IPS DF 6.9 (cell line): Measurements from ENCODE around the gene ATOH1.

ENCODE experiments used
- DNase-seq: peaks from one replicate; pipeline ENCODE4 v3.0.0-alpha.2; 2013; ENCODE audit warnings: low read depth, low spot score
- H3K27ac ChIP-seq: one replicate; pipeline ENCODE4 v1.5.1; 2013; ENCODE audit warnings: low read length, control low read depth
- H3K27me3 ChIP-seq: 2 replicates; pipeline ENCODE4 v1.6.1; 2013; ENCODE audit warnings: mild to moderate bottlenecking, low read length; ENCODE audit not compliant: control insufficient read depth, insufficient read depth
- H3K36me3 ChIP-seq: 2 replicates; pipeline ENCODE4 v1.6.1; 2013; ENCODE audit warnings: low read length; ENCODE audit not compliant: control insufficient read depth, insufficient read depth
- H3K4me1 ChIP-seq: 2 replicates; pipeline ENCODE4 v1.6.1; 2013; ENCODE audit warnings: low read length; ENCODE audit not compliant: control insufficient read depth, insufficient read depth
- H3K4me3 ChIP-seq: 2 replicates; pipeline ENCODE4 v1.5.1; 2013; ENCODE audit warnings: mild to moderate bottlenecking, low read length
- H3K9me3 ChIP-seq: 2 replicates; pipeline ENCODE4 v1.6.1; 2013; ENCODE audit warnings: low read length, inconsistent platforms; ENCODE audit not compliant: control insufficient read depth, insufficient read depth
- WGBS: extraction: QIAGEN DNeasy Blood & Tissue Kit; methylation state at CpG from one replicate; pipeline ENCODE4 v1.1.7; 2013; ENCODE audit warnings: mixed read lengths, missing lambda C conversion rate; ENCODE audit not compliant: insufficient read length, insufficient coverage; 5-methylcytosine and 5-hydroxymethylcytosine counted together

The ATOH1 gene, protein sequence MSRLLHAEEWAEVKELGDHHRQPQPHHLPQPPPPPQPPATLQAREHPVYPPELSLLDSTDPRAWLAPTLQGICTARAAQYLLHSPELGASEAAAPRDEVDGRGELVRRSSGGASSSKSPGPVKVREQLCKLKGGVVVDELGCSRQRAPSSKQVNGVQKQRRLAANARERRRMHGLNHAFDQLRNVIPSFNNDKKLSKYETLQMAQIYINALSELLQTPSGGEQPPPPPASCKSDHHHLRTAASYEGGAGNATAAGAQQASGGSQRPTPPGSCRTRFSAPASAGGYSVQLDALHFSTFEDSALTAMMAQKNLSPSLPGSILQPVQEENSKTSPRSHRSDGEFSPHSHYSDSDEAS

DNA sequence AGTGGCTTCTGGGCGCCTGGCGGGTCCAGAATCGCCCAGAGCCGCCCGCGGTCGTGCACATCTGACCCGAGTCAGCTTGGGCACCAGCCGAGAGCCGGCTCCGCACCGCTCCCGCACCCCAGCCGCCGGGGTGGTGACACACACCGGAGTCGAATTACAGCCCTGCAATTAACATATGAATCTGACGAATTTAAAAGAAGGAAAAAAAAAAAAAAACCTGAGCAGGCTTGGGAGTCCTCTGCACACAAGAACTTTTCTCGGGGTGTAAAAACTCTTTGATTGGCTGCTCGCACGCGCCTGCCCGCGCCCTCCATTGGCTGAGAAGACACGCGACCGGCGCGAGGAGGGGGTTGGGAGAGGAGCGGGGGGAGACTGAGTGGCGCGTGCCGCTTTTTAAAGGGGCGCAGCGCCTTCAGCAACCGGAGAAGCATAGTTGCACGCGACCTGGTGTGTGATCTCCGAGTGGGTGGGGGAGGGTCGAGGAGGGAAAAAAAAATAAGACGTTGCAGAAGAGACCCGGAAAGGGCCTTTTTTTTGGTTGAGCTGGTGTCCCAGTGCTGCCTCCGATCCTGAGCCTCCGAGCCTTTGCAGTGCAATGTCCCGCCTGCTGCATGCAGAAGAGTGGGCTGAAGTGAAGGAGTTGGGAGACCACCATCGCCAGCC lies at the start of gene ATOH1:
Gene ATOH1, plus strand, starts transcription at position 422 of the 663 bp plus-strand sequence. Its CDS starts 174 bp downstream, at position 596.
- DNase-seq: no peak
- peaks cover 34% of the 10 kb centered on the region for H3K27me3 ChIP-seq
- peak within 1 kb of the TSS; percentile 52; the same call in 1 of the 2 replicates for H3K4me3 ChIP-seq

DNA sequence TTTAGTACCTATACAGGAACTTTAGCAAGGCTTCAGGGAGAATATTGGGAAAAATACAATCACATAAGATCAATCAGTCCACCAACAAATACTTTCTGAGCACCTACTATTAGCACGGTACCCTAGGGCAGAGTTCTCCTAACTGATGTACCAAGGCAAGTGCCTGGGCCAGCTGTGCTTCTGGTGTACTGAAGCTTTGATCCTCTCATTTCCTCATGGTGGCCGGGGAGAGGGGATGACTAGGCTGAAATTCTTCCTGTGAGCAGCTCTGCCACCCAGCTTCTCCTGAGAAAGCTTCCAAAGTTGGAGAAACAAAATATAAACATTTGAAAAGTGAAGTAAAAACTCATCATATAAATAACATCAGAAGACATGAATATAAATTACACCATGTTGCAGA lies 49.3 kb upstream of the ATOH1 start:
- H3K9me3 ChIP-seq: no peaks in the 10 kb centered on the region
- H3K27ac ChIP-seq: no peak overlapping the region
- no peaks in the 10 kb centered on the region for H3K27me3 ChIP-seq
- WGBS: no CpG with 5 or more reads among the region's 2 CpGs
- no peak for DNase-seq
- no peak overlapping the region for H3K4me3 ChIP-seq
- H3K36me3 ChIP-seq: no peaks in the 10 kb centered on the region
- no peaks in the 10 kb centered on the region for H3K4me1 ChIP-seq

More for the DNA sequence above, at the start of gene ATOH1:
- no CpG with 5 or more reads among the region's 46 CpGs for WGBS
- peaks cover 2% of the 10 kb centered on the region; the same call in 1 of the 2 replicates for H3K4me1 ChIP-seq
- no peaks in the 10 kb centered on the region for H3K36me3 ChIP-seq
- no peak within 1 kb of the TSS for H3K27ac ChIP-seq
- no peaks in the 10 kb centered on the region for H3K9me3 ChIP-seq

GRCh38 chr4:93780080-93780479 lies 48.5 kb upstream of the ATOH1 start:
- Histone ChIP-seq H3K27me3 (no peaks in the 10 kb centered on the region), H3K27ac (no peak overlapping the region), H3K36me3 (no peaks in the 10 kb centered on the region), H3K4me3 (no peak overlapping the region), H3K4me1 (no peaks in the 10 kb centered on the region), H3K9me3 (no peaks in the 10 kb centered on the region)
- WGBS: no CpG with 5 or more reads among the region's 5 CpGs
- DNase-seq: no peak

DNA sequence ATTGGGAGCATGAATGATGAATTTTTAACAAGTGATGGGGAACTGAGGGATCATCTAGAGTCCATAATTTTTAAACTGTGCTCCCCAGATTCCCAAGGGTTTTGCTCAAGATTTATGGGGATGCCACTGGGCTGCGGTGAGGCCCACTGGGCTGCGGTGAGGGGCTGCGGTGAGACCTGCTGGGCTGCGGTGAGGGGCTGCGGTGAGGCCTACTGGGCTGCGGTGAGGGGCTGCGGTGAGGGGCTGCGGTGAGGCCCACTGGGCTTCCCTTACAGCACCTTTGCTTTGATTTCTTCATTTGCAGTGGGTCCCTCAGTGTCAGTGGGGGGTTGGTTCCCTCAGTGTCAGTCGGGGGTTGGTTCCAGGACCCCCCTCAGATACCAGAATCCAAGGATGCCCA lies 47.4 kb upstream of the ATOH1 start:
- H3K4me3 ChIP-seq: no peak overlapping the region
- no peak for DNase-seq
- no peaks in the 10 kb centered on the region for H3K4me1 ChIP-seq
- no peaks in the 10 kb centered on the region for H3K36me3 ChIP-seq
- H3K9me3 ChIP-seq: no peaks in the 10 kb centered on the region
- H3K27me3 ChIP-seq: no peaks in the 10 kb centered on the region
- WGBS: no CpG with 5 or more reads among the region's 9 CpGs
- H3K27ac ChIP-seq: no peak overlapping the region

- Histone ChIP-seq H3K4me3 (no peak overlapping the region), H3K4me1 (no peaks in the 10 kb centered on the region), H3K36me3 (no peaks in the 10 kb centered on the region), H3K27me3 (no peaks in the 10 kb centered on the region), H3K9me3 (no peaks in the 10 kb centered on the region), H3K27ac (no peak overlapping the region)
- no CpG with 5 or more reads among the region's 2 CpGs for WGBS
- DNase-seq: no peak
Measured at GRCh38 chr4:93786149-93786548, 42.4 kb upstream of the ATOH1 start.

DNA sequence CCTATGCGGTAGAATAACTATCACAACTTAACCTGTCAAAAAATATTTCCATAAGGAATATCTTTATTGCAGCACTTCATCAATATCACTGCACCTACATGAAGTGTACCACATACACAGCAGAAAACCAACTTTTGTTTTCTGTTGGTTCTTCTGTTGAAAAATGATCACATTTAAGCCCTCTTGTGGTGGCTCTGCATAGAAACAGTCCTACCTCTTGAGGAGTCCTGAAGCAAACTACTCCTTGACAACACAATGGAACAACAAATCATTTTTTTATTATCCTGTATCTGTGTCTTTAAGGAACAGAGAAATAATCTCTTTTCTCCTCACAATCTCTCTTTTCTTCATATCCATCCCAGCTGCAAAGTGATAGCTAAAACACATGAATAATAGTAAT lies 39.8 kb upstream of the ATOH1 start:
- no peaks in the 10 kb centered on the region for H3K27me3 ChIP-seq
- H3K4me3 ChIP-seq: no peak overlapping the region
- no peaks in the 10 kb centered on the region for H3K9me3 ChIP-seq
- no peaks in the 10 kb centered on the region for H3K36me3 ChIP-seq
- no peaks in the 10 kb centered on the region for H3K4me1 ChIP-seq
- no CpG with 5 or more reads among the region's 1 CpG for WGBS
- no peak for DNase-seq
- no peak overlapping the region for H3K27ac ChIP-seq

GRCh38 chr4:93791570-93792195 lies 36.9 kb upstream of the ATOH1 start:
- Histone ChIP-seq H3K27me3 (no peaks in the 10 kb centered on the region), H3K36me3 (no peaks in the 10 kb centered on the region), H3K9me3 (no peaks in the 10 kb centered on the region), H3K4me3 (no peak overlapping the region), H3K4me1 (no peaks in the 10 kb centered on the region), H3K27ac (no peak overlapping the region)
- no CpG with 5 or more reads among the region's 3 CpGs for WGBS
- peak; percentile 47 for DNase-seq

GRCh38 chr4:93802045-93802444 lies 26.5 kb upstream of the ATOH1 start:
- Histone ChIP-seq H3K9me3 (no peaks in the 10 kb centered on the region), H3K27me3 (no peaks in the 10 kb centered on the region), H3K4me3 (no peak overlapping the region), H3K4me1 (no peaks in the 10 kb centered on the region), H3K36me3 (no peaks in the 10 kb centered on the region), H3K27ac (no peak overlapping the region)
- no CpG with 5 or more reads among the region's 4 CpGs for WGBS
- no peak for DNase-seq

DNA sequence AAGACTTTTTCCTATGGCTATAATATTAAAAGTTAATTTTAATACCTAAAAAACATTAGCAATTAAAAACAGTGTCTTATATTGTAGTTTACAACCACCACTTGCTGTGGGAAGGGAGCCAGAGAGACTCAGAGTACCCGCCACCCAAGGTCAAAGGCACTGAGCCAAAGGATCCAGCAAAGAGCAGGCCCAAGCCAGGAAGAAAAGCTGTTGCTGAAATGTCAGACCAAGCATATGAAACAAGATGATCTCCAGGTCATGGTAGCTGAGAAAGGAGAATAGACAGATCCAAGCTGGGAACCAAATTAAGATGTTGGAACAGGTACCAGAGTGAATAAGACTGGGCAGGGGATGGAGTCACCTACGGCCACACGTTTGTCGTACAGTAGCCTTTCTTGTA lies 18.8 kb upstream of the ATOH1 start:
- no peaks in the 10 kb centered on the region for H3K27me3 ChIP-seq
- H3K4me3 ChIP-seq: no peak overlapping the region
- H3K27ac ChIP-seq: no peak overlapping the region
- no peaks in the 10 kb centered on the region for H3K36me3 ChIP-seq
- no peaks in the 10 kb centered on the region for H3K9me3 ChIP-seq
- H3K4me1 ChIP-seq: no peaks in the 10 kb centered on the region
- DNase-seq: no peak
- no CpG with 5 or more reads among the region's 4 CpGs for WGBS

DNA sequence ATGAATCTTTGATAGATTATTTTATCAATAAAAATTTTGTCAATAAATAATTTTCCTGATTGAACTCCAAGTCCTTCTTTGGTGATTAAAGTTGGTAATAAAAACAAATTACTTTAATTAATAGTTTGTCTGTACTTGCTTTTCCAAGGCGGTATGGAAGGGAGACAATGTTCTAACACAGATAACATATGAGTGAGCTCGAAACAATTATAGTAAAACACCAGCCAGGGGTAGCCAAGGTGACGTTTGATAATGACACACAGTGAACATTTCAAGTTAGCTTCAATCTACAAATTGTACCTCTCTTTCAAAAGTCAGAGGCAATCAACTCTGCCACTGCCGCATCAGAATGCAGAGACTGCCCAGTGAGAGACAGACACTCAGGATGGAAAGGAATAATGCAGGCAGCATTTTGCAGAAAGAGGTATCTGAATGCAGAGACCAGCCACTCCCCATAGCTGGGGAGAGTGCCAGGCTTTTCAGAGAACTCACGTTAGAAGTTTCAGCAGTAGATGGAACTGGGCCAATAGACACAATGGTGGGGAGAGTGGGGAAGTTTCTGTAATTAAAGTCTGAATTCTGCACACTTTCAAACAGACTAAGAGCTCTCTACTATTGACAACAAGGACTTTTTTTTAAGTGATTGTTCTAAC lies 18.1 kb upstream of the ATOH1 start:
- DNase-seq: no peak
- no peaks in the 10 kb centered on the region for H3K36me3 ChIP-seq
- no peaks in the 10 kb centered on the region for H3K4me1 ChIP-seq
- no peak overlapping the region for H3K27ac ChIP-seq
- WGBS: no CpG with 5 or more reads among the region's 5 CpGs
- H3K9me3 ChIP-seq: no peaks in the 10 kb centered on the region
- no peak overlapping the region for H3K4me3 ChIP-seq
- H3K27me3 ChIP-seq: no peaks in the 10 kb centered on the region
